Ovary (tissue), 3 donors: Measurements from ENCODE around the gene LRP1B.

Experiments used
- EP300 ChIP-seq: sonication (generic); formaldehyde crosslinking; IDR thresholded peaks from one replicate; pipeline ENCODE4 v1.6.1; 2017; ENCODE audit warnings: antibody characterized with exemption
- TF ChIP-seq, protein P1 (sequence below), 3 donors: fragments of 450-650 bp in 2 of 3; fragments of 200-600 bp in 1 of 3; IDR thresholded peaks; one replicate each; pipeline versions ENCODE4 v1.5.1 to v1.8.0; 2016 to 2022; ENCODE audit warnings: antibody characterized with exemption in 3 of 3, mild to moderate bottlenecking in 1 of 3
- donor health status: DM: no; HTN: no; CAD: no.

DNA sequence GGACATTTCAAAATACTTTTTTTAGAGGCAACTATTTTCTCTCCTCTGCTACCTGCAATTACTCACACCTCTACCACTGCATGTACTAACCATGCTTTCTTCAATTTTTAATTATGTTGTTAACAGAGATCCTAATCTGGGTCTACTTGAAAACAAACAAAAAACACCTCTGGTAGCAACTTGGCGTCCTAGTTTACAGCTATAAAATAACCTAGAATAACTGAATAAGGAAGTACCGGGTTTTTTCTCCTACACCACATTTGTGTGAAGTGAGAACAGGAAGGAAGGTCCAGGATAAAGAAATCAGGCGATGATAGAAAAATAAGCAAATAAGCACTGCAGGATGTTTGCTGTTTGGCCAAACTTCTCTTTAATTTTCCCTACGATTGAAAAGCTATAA is 633.5 kb downstream of the LRP1B start:
- no peak for TF ChIP-seq EP300
- TF ChIP-seq, protein P1, sequence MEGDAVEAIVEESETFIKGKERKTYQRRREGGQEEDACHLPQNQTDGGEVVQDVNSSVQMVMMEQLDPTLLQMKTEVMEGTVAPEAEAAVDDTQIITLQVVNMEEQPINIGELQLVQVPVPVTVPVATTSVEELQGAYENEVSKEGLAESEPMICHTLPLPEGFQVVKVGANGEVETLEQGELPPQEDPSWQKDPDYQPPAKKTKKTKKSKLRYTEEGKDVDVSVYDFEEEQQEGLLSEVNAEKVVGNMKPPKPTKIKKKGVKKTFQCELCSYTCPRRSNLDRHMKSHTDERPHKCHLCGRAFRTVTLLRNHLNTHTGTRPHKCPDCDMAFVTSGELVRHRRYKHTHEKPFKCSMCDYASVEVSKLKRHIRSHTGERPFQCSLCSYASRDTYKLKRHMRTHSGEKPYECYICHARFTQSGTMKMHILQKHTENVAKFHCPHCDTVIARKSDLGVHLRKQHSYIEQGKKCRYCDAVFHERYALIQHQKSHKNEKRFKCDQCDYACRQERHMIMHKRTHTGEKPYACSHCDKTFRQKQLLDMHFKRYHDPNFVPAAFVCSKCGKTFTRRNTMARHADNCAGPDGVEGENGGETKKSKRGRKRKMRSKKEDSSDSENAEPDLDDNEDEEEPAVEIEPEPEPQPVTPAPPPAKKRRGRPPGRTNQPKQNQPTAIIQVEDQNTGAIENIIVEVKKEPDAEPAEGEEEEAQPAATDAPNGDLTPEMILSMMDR (IDR thresholded peaks at IDR 0.05) = no peak
